ENCODE data around the gene SLC7A1. TPM values are rescaled to one million over a fixed set of nuclear protein-coding genes. Genes with fewer than 3 reads are reported as not detected.

The SLC7A1 gene
- total RNA-seq, 2 experiments from 2014 or later = 11.3 to 12.3 TPM

GRCh38 chr13:29476046-29476445 lies 119.4 kb downstream of the SLC7A1 start:
- Histone ChIP-seq H3K4me3 (ENCODE audit: low read length) (no peak overlapping the region), H3K36me3 (ENCODE audit: insufficient read depth, low read length) (no peaks in the 10 kb centered on the region), H3K27me3 (ENCODE audit: control insufficient read depth in 1 of 2, insufficient read depth in 2 of 2, low read length in 2 of 2) (peaks cover 0 to 6% of the 10 kb centered on the region in 2 experiments), H3K27ac (ENCODE audit: low read depth in 1 of 2, low read length in 2 of 2) (no peak overlapping the region), H3K4me1 (ENCODE audit: insufficient read depth, low read length) (no peaks in the 10 kb centered on the region), H3K9me3 (ENCODE audit: control insufficient read depth in 1 of 2, insufficient read depth in 1 of 2, low read length in 2 of 2) (no peaks in the 10 kb centered on the region)
- H3K36me3 Mint-ChIP-seq (ENCODE audit: low read depth) = no peaks in the 10 kb centered on the region
- intact Hi-C loops (cut with DNase I, micrococcal nuclease) = no loop called here
- TF ChIP-seq CTCF (IDR thresholded peaks at IDR 0.05) = no peak
- H3K4me1 Mint-ChIP-seq (ENCODE audit: low read depth) = no peaks in the 10 kb centered on the region
- no peak overlapping the region for H3K4me3 Mint-ChIP-seq
- ChIA-PET POLR2A (no interaction called here), CTCF (no interaction called here)
- no peak overlapping the region for H3K27ac Mint-ChIP-seq
- peaks cover 25% of the 10 kb centered on the region for H3K27me3 Mint-ChIP-seq
- no peak for DNase-seq
- no peak for ATAC-seq (ENCODE audit: poor library complexity)
- H3K9me3 Mint-ChIP-seq = no peaks in the 10 kb centered on the region

DNA sequence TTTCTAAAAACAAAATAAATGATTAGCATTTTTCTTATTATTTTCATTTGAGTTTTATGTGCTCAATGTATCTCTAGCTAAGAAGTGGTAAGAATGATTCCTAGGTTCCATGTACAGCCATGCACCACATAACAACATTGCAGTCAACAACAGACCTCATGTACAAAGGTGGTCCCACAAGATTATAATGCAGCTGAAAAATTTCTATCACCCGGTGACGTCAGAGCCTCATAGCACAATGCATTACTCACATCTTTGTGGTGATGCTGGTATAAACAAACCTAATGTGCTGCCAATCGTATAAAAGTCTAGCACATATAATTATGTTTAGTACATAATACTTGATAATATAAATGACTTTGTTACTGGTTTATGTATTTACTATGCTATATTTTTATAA lies 120.5 kb downstream of the SLC7A1 start:
- no peaks in the 10 kb centered on the region for H3K4me1 Mint-ChIP-seq (ENCODE audit: low read depth)
- H3K4me3 Mint-ChIP-seq = no peak overlapping the region
- H3K9me3 Mint-ChIP-seq = no peaks in the 10 kb centered on the region
- intact Hi-C loops (cut with DNase I, micrococcal nuclease) = no loop called here
- Histone ChIP-seq H3K36me3 (ENCODE audit: insufficient read depth, low read length) (no peaks in the 10 kb centered on the region), H3K27ac (ENCODE audit: low read depth in 1 of 2, low read length in 2 of 2) (no peak overlapping the region), H3K4me1 (ENCODE audit: insufficient read depth, low read length) (no peaks in the 10 kb centered on the region), H3K4me3 (ENCODE audit: low read length) (no peak overlapping the region), H3K27me3 (ENCODE audit: control insufficient read depth in 1 of 2, insufficient read depth in 2 of 2, low read length in 2 of 2) (peaks cover 0 to 6% of the 10 kb centered on the region in 2 experiments), H3K9me3 (ENCODE audit: control insufficient read depth in 1 of 2, insufficient read depth in 1 of 2, low read length in 2 of 2) (no peaks in the 10 kb centered on the region)
- peaks cover 20% of the 10 kb centered on the region for H3K27me3 Mint-ChIP-seq
- no peak for DNase-seq
- ChIA-PET POLR2A (no interaction called here), CTCF (no interaction called here)
- H3K36me3 Mint-ChIP-seq (ENCODE audit: low read depth) = no peaks in the 10 kb centered on the region
- H3K27ac Mint-ChIP-seq = no peak overlapping the region
- no peak for TF ChIP-seq CTCF (IDR thresholded peaks at IDR 0.05)
- ATAC-seq (ENCODE audit: poor library complexity) = no peak

DNA sequence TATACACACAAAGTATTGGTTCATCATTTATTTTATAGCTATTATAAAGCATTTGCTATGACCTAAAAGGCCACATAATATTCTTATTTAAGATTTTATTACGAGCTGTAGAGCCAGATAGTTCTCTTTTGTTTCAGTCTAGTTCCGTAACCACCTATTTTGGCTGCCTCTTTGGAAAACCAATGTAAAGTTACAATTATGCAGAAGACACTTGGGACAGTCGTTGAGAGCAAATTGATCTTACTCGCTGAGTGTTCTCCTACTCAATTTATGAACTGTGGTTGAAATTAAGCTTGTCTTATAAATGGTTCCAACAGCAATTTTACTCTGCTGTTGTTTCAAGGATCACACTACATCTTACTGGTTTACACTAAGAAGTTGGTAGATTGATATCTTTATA lies 122.3 kb downstream of the SLC7A1 start:
- H3K4me3 ChIP-seq (ENCODE audit: low read length) = no peak overlapping the region
- Mint-ChIP-seq H3K27ac (no peak overlapping the region), H3K9me3 (no peaks in the 10 kb centered on the region), H3K4me1 (ENCODE audit: low read depth) (no peaks in the 10 kb centered on the region), H3K36me3 (ENCODE audit: low read depth) (no peaks in the 10 kb centered on the region), H3K4me3 (no peak overlapping the region), H3K27me3 (peaks cover 12% of the 10 kb centered on the region)
- peaks cover 0 to 6% of the 10 kb centered on the region in 2 experiments for H3K27me3 ChIP-seq (ENCODE audit: control insufficient read depth in 1 of 2, insufficient read depth in 2 of 2, low read length in 2 of 2)
- ChIA-PET CTCF (no interaction called here), POLR2A (no interaction called here)
- intact Hi-C loops (cut with DNase I, micrococcal nuclease) = no loop called here
- no peaks in the 10 kb centered on the region for H3K9me3 ChIP-seq (ENCODE audit: control insufficient read depth in 1 of 2, insufficient read depth in 1 of 2, low read length in 2 of 2)
- ATAC-seq (ENCODE audit: poor library complexity) (no peak), DNase-seq (no peak)
- no peak for TF ChIP-seq CTCF (IDR thresholded peaks at IDR 0.05)
- H3K36me3 ChIP-seq (ENCODE audit: insufficient read depth, low read length) = no peaks in the 10 kb centered on the region
- no peaks in the 10 kb centered on the region for H3K4me1 ChIP-seq (ENCODE audit: insufficient read depth, low read length)
- no peak overlapping the region for H3K27ac ChIP-seq (ENCODE audit: low read depth in 1 of 2, low read length in 2 of 2)

All from CD4-positive, alpha-beta T cell (primary cell).